ENCODE data around the gene AXIN1. TPM values are rescaled to one million over a fixed set of nuclear protein-coding genes. Genes with fewer than 3 reads are reported as not detected.

Gene AXIN1
- total and polyA plus RNA-seq, 9 of the 15 experiments (the other 6 are each of a cell fraction or from before 2014, with no cell fraction given), result 0.42 to 58.0 (median 25.9) TPM

- Histone ChIP-seq H3K4me2 (ENCODE audit: insufficient read depth, low read length) (no peak overlapping the region), H4K20me1 (replicated peaks; ENCODE audit: control insufficient read depth, insufficient read depth, low read length) (peaks cover 9% of the 10 kb centered on the region), H3K4me1 (replicated peaks in 1 of 2; ENCODE audit: control insufficient read depth in 2 of 2, insufficient read depth in 2 of 2, low read length in 2 of 2) (peaks cover 0 to 19% of the 10 kb centered on the region in 2 experiments; a peak in 1 of 5 replicates), H3K27me3 (ENCODE audit: control insufficient read depth in 2 of 2, insufficient read depth in 2 of 2, low read length in 2 of 2) (no peaks in the 10 kb centered on the region), H3K79me2 (ENCODE audit: control insufficient read depth, insufficient read depth, low read length) (peaks cover 31% of the 10 kb centered on the region), H3K9ac (ENCODE audit: insufficient read depth in 1 of 2, low read depth in 2 of 2, low read length in 2 of 2) (no peak overlapping the region), H3K9me3 (replicated peaks; ENCODE audit: control insufficient read depth, insufficient read depth, low read depth, low read length) (no peaks in the 10 kb centered on the region), H3K4me3 (no peak overlapping the region), H3K36me3 (ENCODE audit: control insufficient read depth, insufficient read depth, low read length) (peaks cover 77% of the 10 kb centered on the region; the same call in 2 of the 3 replicates), H2AFZ (ENCODE audit: low read depth, low read length) (no peak overlapping the region), H3K27ac (ENCODE audit: extremely low read depth, low read depth, low read length) (no peak overlapping the region), H3K9me1 (ENCODE audit: control insufficient read depth, insufficient read depth, low read length) (no peaks in the 10 kb centered on the region)
- 89% methylated on average over 7 of the region's 7 CpGs for WGBS (ENCODE audit: insufficient coverage, low coverage, missing lambda C conversion rate)
- in situ Hi-C loops (cut with MboI), result no loop called here
- BruUV-seq (replicated peaks), result no TSS peak
- TF ChIP-seq HNRNPK (IDR thresholded peaks at IDR 0.05; ENCODE audit: low read depth, low read length, poor library complexity, severe bottlenecking), result no peak
- no peak for TF ChIP-seq PPARD (CRISPR knock-in tag; IDR thresholded peaks at IDR 0.05)
- TF ChIP-seq CTCF (IDR thresholded peaks at IDR 0.05 in 2 of 3, conservative IDR thresholded peaks at IDR 0.05 in 1 of 3; ENCODE audit: insufficient read depth in 2 of 3, low read depth in 1 of 3, low read length in 3 of 3), result peak in 1 of 3 experiments; percentile 23; a peak in 1 of 6 replicates
- intact Hi-C loops (cut with micrococcal nuclease), result no loop called here
- ChIA-PET POLR2A (interaction anchor here (0.7 kb wide), 1 partner anchor 663 kb away, joined by 3 read pairs; no protein-coding TSS in a partner anchor), CTCF (ENCODE audit: low intra/inter-chr PET ratio) (no interaction called here)
- FAIRE-seq (no peak), ATAC-seq (peak; percentile 66), DNase-seq (ENCODE audit: extremely low read depth in 1 of 4, low spot score in 3 of 4) (peak in 1 of 4 experiments; percentile 18)
Observed at GRCh38 chr16:309476-309875, 43.0 kb downstream of the AXIN1 start.

Data from K562 (cell line).